GM12872 (cell line): ENCODE data around the gene CCDC93.

Source experiments
- TF ChIP-seq, protein P1 (sequence below): IDR thresholded peaks from 3 replicates; pipeline ENCODE4 v1.5.1; 2011; ENCODE audit warnings: low read depth, mild to moderate bottlenecking, low read length, moderate library complexity; ENCODE audit not compliant: insufficient read depth

CCDC93 gene

DNA sequence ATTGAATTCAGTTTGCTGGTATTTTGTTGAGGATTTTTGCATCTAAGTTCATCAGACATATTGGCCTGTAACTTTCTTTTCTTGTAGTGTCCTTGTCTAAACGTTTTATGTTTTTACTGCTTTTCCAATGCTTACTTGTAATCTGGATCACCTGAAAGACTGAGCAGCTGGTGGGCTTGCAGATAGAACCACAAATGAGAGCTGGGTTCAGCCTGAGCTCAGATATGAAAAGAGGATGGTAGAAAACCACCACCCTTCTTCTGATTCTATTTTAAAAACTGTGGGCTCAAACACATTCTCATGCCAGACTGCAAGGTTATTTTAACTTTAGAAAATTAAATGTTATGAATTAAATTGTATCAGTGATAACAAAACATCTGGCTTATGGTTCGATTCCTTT is 128.6 kb downstream of the CCDC93 start:
- TF ChIP-seq, protein P1, sequence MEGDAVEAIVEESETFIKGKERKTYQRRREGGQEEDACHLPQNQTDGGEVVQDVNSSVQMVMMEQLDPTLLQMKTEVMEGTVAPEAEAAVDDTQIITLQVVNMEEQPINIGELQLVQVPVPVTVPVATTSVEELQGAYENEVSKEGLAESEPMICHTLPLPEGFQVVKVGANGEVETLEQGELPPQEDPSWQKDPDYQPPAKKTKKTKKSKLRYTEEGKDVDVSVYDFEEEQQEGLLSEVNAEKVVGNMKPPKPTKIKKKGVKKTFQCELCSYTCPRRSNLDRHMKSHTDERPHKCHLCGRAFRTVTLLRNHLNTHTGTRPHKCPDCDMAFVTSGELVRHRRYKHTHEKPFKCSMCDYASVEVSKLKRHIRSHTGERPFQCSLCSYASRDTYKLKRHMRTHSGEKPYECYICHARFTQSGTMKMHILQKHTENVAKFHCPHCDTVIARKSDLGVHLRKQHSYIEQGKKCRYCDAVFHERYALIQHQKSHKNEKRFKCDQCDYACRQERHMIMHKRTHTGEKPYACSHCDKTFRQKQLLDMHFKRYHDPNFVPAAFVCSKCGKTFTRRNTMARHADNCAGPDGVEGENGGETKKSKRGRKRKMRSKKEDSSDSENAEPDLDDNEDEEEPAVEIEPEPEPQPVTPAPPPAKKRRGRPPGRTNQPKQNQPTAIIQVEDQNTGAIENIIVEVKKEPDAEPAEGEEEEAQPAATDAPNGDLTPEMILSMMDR = no peak

GRCh38 chr2:117879003-117879402 is 134.9 kb downstream of the CCDC93 start:
- TF ChIP-seq, protein P1 = no peak

GRCh38 chr2:117875786-117876185 is 138.1 kb downstream of the CCDC93 start:
- TF ChIP-seq, protein P1 = no peak
